DOHH2 (cell line): Measurements from ENCODE around the gene CDKN2C.

Experiments
- H3F3A ChIP-seq: fragments of 200-600 bp; sonication (generic), shearing (Covaris generic); 2 replicates; pipeline ENCODE4 v1.6.0; 2016; ENCODE audit warnings: antibody characterized with exemption, mild to moderate bottlenecking; ENCODE audit not compliant: control insufficient read depth, insufficient read depth
- H3K27ac ChIP-seq: fragments of 200-600 bp; sonication (generic); 2 replicates; pipeline ENCODE4 v1.5.1; 2014; ENCODE audit warnings: low read depth, mild to moderate bottlenecking, low read length, moderate library complexity
- H3K27me3 ChIP-seq: fragments of 200-600 bp; sonication (generic); 2 replicates; pipeline ENCODE4 v1.6.1; 2014; ENCODE audit warnings: mild to moderate bottlenecking, low read length, mixed read lengths; ENCODE audit not compliant: control insufficient read depth
- H3K36me3 ChIP-seq: fragments of 200-600 bp; sonication (generic); 2 replicates; pipeline ENCODE4 v1.6.1; 2014; ENCODE audit warnings: mild to moderate bottlenecking, low read length, moderate library complexity, mixed read lengths; ENCODE audit not compliant: control insufficient read depth
- H3K4me1 ChIP-seq: fragments of 200-600 bp; sonication (generic); 2 replicates; pipeline ENCODE4 v1.6.1; 2014; ENCODE audit warnings: mild to moderate bottlenecking, low read length, mixed read lengths; ENCODE audit not compliant: control insufficient read depth
- H3K4me2 ChIP-seq: fragments of 200-600 bp; sonication (generic); 2 replicates; pipeline ENCODE4 v1.6.0; 2014; ENCODE audit warnings: mild to moderate bottlenecking, low read length, moderate library complexity
- H3K4me3 ChIP-seq: fragments of 200-600 bp; sonication (generic); 2 replicates; pipeline ENCODE4 v1.5.1; 2014; ENCODE audit warnings: mild to moderate bottlenecking, low read length, mixed read lengths
- H3K79me2 ChIP-seq: fragments of 200-600 bp; sonication (generic); 2 replicates; pipeline ENCODE4 v1.6.1; 2014; ENCODE audit warnings: mild to moderate bottlenecking, low read length, mixed read lengths; ENCODE audit not compliant: control insufficient read depth
- H3K9me2 ChIP-seq: fragments of 200-600 bp; sonication (generic); replicated peaks from 2 replicates; pipeline ENCODE4 v1.6.1; 2014; ENCODE audit warnings: mild to moderate bottlenecking, low read length, mixed read lengths; ENCODE audit not compliant: control insufficient read depth
- H3K9me3 ChIP-seq: fragments of 200-600 bp; sonication (generic); 2 replicates; pipeline ENCODE4 v1.6.1; 2014; ENCODE audit warnings: antibody characterized with exemption, low read length, mixed read lengths; ENCODE audit not compliant: control insufficient read depth, insufficient read depth
- H4K20me1 ChIP-seq: fragments of 200-600 bp; sonication (generic); 2 replicates; pipeline ENCODE4 v1.6.0; 2014; ENCODE audit warnings: low read depth, mild to moderate bottlenecking, antibody characterized with exemption, low read length, moderate library complexity; ENCODE audit not compliant: control insufficient read depth, insufficient read depth
- EZH2phosphoT487 ChIP-seq: fragments of 200-600 bp; sonication (generic); IDR thresholded peaks from 2 replicates; pipeline ENCODE4 v1.6.1; 2017; ENCODE audit warnings: borderline replicate concordance, mild to moderate bottlenecking, antibody characterized with exemption, low read length, moderate library complexity, mixed read lengths
- TF ChIP-seq, protein P1 (sequence below): fragments of 200-600 bp; sonication (generic); IDR thresholded peaks from one replicate; pipeline ENCODE4 v1.5.1; 2014; ENCODE audit warnings: antibody characterized with exemption, mild to moderate bottlenecking, low read depth, low read length; ENCODE audit not compliant: poor library complexity, severe bottlenecking

The CDKN2C gene

DNA sequence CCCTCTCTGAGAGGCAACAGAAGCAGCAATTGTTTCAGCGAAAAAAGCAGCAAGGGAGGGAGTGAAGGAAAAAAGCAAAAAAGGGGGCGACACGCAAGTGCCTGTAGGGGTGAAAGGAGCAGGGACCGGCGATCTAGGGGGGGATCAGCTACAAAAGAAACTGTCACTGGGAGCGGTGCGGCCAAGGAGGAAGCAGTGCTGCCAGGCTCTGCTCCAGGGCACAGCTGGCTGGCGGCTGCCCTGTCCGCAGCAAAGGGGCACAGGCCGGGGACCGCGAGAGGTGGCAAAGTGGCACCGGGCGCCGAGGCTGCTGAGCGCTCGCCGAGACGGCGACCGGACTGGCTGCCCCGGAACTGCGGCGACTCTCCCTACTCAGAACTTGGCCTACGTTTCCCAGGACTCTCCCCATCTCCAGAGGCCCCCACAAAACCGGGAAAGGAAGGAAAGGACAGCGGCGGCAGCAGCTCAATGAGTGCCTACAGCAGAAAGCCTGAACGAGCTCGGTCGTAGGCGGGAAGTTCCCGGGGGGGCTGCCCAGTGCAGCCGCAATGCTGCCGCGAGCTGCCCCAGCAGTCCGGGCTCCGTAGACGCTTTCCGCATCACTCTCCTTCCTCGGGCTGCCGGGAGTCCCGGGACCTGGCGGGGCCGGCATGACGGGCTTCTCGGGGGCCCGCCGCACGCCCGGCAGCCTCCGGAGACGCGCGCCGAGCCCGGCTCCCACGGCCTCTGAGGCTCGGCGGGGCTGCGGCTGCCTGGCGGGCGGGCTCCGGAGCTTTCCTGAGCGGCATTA is 1.0 kb upstream of the CDKN2C start:
- peaks cover 77% of the 10 kb centered on the region for H3K79me2 ChIP-seq
- peak overlapping the region; percentile 91 for H3K4me3 ChIP-seq
- H3K9me2 ChIP-seq, result no peaks in the 10 kb centered on the region
- peaks cover 54% of the 10 kb centered on the region for H3K36me3 ChIP-seq
- H4K20me1 ChIP-seq, result no peaks in the 10 kb centered on the region
- TF ChIP-seq, protein P1, sequence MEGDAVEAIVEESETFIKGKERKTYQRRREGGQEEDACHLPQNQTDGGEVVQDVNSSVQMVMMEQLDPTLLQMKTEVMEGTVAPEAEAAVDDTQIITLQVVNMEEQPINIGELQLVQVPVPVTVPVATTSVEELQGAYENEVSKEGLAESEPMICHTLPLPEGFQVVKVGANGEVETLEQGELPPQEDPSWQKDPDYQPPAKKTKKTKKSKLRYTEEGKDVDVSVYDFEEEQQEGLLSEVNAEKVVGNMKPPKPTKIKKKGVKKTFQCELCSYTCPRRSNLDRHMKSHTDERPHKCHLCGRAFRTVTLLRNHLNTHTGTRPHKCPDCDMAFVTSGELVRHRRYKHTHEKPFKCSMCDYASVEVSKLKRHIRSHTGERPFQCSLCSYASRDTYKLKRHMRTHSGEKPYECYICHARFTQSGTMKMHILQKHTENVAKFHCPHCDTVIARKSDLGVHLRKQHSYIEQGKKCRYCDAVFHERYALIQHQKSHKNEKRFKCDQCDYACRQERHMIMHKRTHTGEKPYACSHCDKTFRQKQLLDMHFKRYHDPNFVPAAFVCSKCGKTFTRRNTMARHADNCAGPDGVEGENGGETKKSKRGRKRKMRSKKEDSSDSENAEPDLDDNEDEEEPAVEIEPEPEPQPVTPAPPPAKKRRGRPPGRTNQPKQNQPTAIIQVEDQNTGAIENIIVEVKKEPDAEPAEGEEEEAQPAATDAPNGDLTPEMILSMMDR, result no peak
- peak; percentile 27; the same call in 1 of the 2 replicates for TF ChIP-seq EZH2phosphoT487
- no peaks in the 10 kb centered on the region for H3K27me3 ChIP-seq
- H3K27ac ChIP-seq, result peak overlapping the region; percentile 97
- no peaks in the 10 kb centered on the region for H3K9me3 ChIP-seq
- peak overlapping the region; percentile 83 for H3K4me2 ChIP-seq
- peaks cover 30% of the 10 kb centered on the region for H3K4me1 ChIP-seq
- peaks cover 23% of the 10 kb centered on the region for H3F3A ChIP-seq

DNA sequence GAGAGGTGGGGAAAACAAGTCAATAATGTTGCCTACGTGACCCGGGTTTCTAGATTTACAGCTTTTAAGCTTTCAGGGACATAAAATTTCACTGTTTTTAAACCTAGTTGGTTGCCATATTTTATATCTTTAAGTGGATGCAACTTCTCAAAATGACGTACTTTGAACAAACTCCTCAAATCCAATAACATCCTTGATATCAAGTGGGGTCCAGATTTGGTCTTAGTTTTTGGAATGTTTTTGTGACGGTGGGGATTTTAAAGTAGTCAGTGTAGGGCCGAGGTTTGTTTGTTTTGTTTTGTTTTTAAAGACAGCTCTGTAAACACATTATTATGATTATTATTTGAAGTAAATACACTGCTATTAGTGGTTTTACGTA is 453 bp downstream of the CDKN2C start:
- H3K36me3 ChIP-seq, result peaks cover 64% of the 10 kb centered on the region
- no peaks in the 10 kb centered on the region for H3K9me3 ChIP-seq
- H3K79me2 ChIP-seq, result peaks cover 91% of the 10 kb centered on the region
- peaks cover 41% of the 10 kb centered on the region for H3K4me1 ChIP-seq
- no peak for TF ChIP-seq EZH2phosphoT487
- TF ChIP-seq, protein P1, result no peak
- peaks cover 24% of the 10 kb centered on the region for H3F3A ChIP-seq
- H4K20me1 ChIP-seq, result no peaks in the 10 kb centered on the region
- no peaks in the 10 kb centered on the region for H3K9me2 ChIP-seq
- no peaks in the 10 kb centered on the region for H3K27me3 ChIP-seq
- peak overlapping the region; percentile 83 for H3K4me2 ChIP-seq
- H3K4me3 ChIP-seq, result peak overlapping the region; percentile 91
- peak overlapping the region; percentile 97 for H3K27ac ChIP-seq

DNA sequence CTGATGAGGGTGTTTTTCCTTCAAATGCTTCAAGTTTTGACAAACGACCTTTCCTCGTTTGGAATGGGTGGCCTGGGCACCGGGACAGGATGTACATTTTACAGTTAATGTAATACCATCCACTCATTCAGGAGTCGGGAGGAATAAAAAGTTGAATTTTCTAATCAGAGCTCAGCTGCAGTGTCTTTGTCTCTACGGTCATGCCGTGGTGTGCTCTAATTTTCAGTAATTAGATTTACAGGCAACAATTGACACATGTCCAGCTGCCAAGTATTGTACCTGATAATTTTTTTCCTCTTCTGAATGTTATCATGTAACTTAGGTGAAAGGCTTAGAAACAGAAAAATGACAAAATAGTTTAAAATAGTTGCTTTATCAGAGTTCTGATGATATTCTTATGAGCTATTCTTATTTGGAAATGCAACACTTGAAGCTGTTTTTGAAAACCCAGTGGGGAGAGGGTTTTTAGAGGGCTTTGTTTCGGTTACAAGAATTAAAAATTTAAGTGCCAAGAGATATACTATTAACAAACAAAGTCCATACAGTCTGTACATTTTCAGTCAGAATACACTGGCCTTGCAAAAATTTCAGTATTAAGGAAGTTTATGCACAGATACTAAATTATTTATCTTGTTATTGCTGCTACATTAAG is 1.0 kb downstream of the CDKN2C start:
- H3K4me3 ChIP-seq, result peak overlapping the region; percentile 91
- H3F3A ChIP-seq, result peaks cover 30% of the 10 kb centered on the region
- H4K20me1 ChIP-seq, result no peaks in the 10 kb centered on the region
- H3K36me3 ChIP-seq, result peaks cover 64% of the 10 kb centered on the region
- peak overlapping the region; percentile 83 for H3K4me2 ChIP-seq
- peak overlapping the region; percentile 97 for H3K27ac ChIP-seq
- peaks cover 41% of the 10 kb centered on the region for H3K4me1 ChIP-seq
- no peak for TF ChIP-seq EZH2phosphoT487
- TF ChIP-seq, protein P1, result no peak
- H3K79me2 ChIP-seq, result peaks cover 94% of the 10 kb centered on the region
- no peaks in the 10 kb centered on the region for H3K9me2 ChIP-seq
- no peaks in the 10 kb centered on the region for H3K9me3 ChIP-seq
- H3K27me3 ChIP-seq, result no peaks in the 10 kb centered on the region
